ENCODE measurements around the gene SYNE2.
A peak's percentile ranks its signal among the peaks of the same experiment; 100 is the strongest.
"Not testable (repeated sequence)": the region's sequence is repeated elsewhere in the genome, so short reads cannot be mapped to it uniquely, and the experiment has no call there.

SYNE2 gene

GRCh38 chr14:64174922-64175782, 322.3 kb downstream of the SYNE2 start:
- Mint-ChIP-seq H3K9me3 (no peaks in the 10 kb centered on the region), H3K4me3 (no peak overlapping the region), H3K4me1 (peaks cover 22% of the 10 kb centered on the region), H3K27ac (peak overlapping the region in 1 of 2 donors; percentile 81), H3K27me3 (no peaks in the 10 kb centered on the region)
- DNase-seq, result no peak
- peak; percentile 52 for ATAC-seq

GRCh38 chr14:64176330-64176729, 323.5 kb downstream of the SYNE2 start:
- H3K4me1 Mint-ChIP-seq, result peaks cover 22% of the 10 kb centered on the region
- ATAC-seq (no peak), DNase-seq (no peak)
- no peaks in the 10 kb centered on the region for H3K9me3 Mint-ChIP-seq
- H3K27ac Mint-ChIP-seq, result peak overlapping the region in 1 of 2 donors; percentile 51
- peak overlapping the region in 1 of 2 donors; percentile 67 for H3K4me3 Mint-ChIP-seq
- H3K27me3 Mint-ChIP-seq, result no peaks in the 10 kb centered on the region

GRCh38 chr14:64178814-64179213, 326.0 kb downstream of the SYNE2 start:
- no peaks in the 10 kb centered on the region for H3K27me3 Mint-ChIP-seq
- H3K9me3 Mint-ChIP-seq, result no peaks in the 10 kb centered on the region
- peaks cover 22% of the 10 kb centered on the region for H3K4me1 Mint-ChIP-seq
- H3K4me3 Mint-ChIP-seq, result no peak overlapping the region
- ATAC-seq (no peak), DNase-seq (no peak)
- H3K27ac Mint-ChIP-seq, result no peak overlapping the region

GRCh38 chr14:64182908-64183307, 330.1 kb downstream of the SYNE2 start:
- ATAC-seq, H3K27me3 Mint-ChIP-seq, H3K9me3 Mint-ChIP-seq, H3K4me1 Mint-ChIP-seq, H3K4me3 Mint-ChIP-seq, DNase-seq, H3K27ac Mint-ChIP-seq: not testable (repeated sequence)

GRCh38 chr14:64184103-64184729, 331.4 kb downstream of the SYNE2 start:
- DNase-seq, result no peak
- no peaks in the 10 kb centered on the region for H3K27me3 Mint-ChIP-seq
- H3K4me3 Mint-ChIP-seq, result no peak overlapping the region
- no peaks in the 10 kb centered on the region for H3K4me1 Mint-ChIP-seq
- no peaks in the 10 kb centered on the region for H3K9me3 Mint-ChIP-seq
- ATAC-seq, result no peak
- no peak overlapping the region for H3K27ac Mint-ChIP-seq

GRCh38 chr14:64185184-64185583, 332.4 kb downstream of the SYNE2 start:
- Mint-ChIP-seq H3K9me3 (no peaks in the 10 kb centered on the region), H3K4me3 (no peak overlapping the region), H3K4me1 (no peaks in the 10 kb centered on the region), H3K27me3 (no peaks in the 10 kb centered on the region), H3K27ac (peak overlapping the region in 1 of 2 donors; percentile 74)
- DNase-seq (no peak), ATAC-seq (no peak)

- H3K27me3 Mint-ChIP-seq, result no peaks in the 10 kb centered on the region
- ATAC-seq (no peak), DNase-seq (no peak)
- H3K27ac Mint-ChIP-seq, result no peak overlapping the region
- H3K9me3 Mint-ChIP-seq, result no peaks in the 10 kb centered on the region
- H3K4me3 Mint-ChIP-seq, result no peak overlapping the region
- H3K4me1 Mint-ChIP-seq, result no peaks in the 10 kb centered on the region
Observed at GRCh38 chr14:64186231-64187129, 333.7 kb downstream of the SYNE2 start.

GRCh38 chr14:64187331-64187730, 334.5 kb downstream of the SYNE2 start:
- Mint-ChIP-seq H3K4me3 (no peak overlapping the region), H3K27me3 (no peaks in the 10 kb centered on the region), H3K9me3 (no peaks in the 10 kb centered on the region), H3K4me1 (no peaks in the 10 kb centered on the region), H3K27ac (no peak overlapping the region)
- DNase-seq (no peak), ATAC-seq (no peak)

- Mint-ChIP-seq H3K4me3 (no peak overlapping the region), H3K4me1 (peaks cover 20% of the 10 kb centered on the region)
- ATAC-seq, result no peak
Observed at GRCh38 chr14:64190974-64191502, 338.2 kb downstream of the SYNE2 start.

GRCh38 chr14:64191756-64192155, 339.0 kb downstream of the SYNE2 start:
- DNase-seq, result no peak
- Mint-ChIP-seq H3K4me3 (no peak overlapping the region), H3K27ac (no peak overlapping the region), H3K4me1 (peaks cover 26% of the 10 kb centered on the region), H3K27me3 (no peaks in the 10 kb centered on the region), H3K9me3 (no peaks in the 10 kb centered on the region)
- ATAC-seq, result no peak

More at GRCh38 chr14:64190974-64191502, 338.2 kb downstream of the SYNE2 start:
- Mint-ChIP-seq H3K27me3 (no peaks in the 10 kb centered on the region), H3K27ac (no peak overlapping the region), H3K9me3 (no peaks in the 10 kb centered on the region)
- no peak for DNase-seq

- Mint-ChIP-seq H3K27me3 (no peaks in the 10 kb centered on the region), H3K27ac (peak overlapping the region in 1 of 2 donors; percentile 19), H3K4me3 (no peak overlapping the region), H3K9me3 (no peaks in the 10 kb centered on the region), H3K4me1 (peaks cover 32% of the 10 kb centered on the region)
- ATAC-seq, result no peak
- DNase-seq, result no peak
Observed at GRCh38 chr14:64193821-64194220, 341.0 kb downstream of the SYNE2 start.

GRCh38 chr14:64194404-64194803, 341.6 kb downstream of the SYNE2 start:
- no peaks in the 10 kb centered on the region for H3K9me3 Mint-ChIP-seq
- no peak overlapping the region for H3K4me3 Mint-ChIP-seq
- peaks cover 32% of the 10 kb centered on the region for H3K4me1 Mint-ChIP-seq

GRCh38 chr14:64195199-64195598, 342.4 kb downstream of the SYNE2 start:
- ATAC-seq, result no peak
- Mint-ChIP-seq H3K4me3 (no peak overlapping the region), H3K4me1 (peaks cover 32% of the 10 kb centered on the region), H3K9me3 (no peaks in the 10 kb centered on the region), H3K27me3 (no peaks in the 10 kb centered on the region), H3K27ac (peak overlapping the region; percentile 75 to 78)
- no peak for DNase-seq

More at GRCh38 chr14:64194404-64194803, 341.6 kb downstream of the SYNE2 start:
- peak overlapping the region in 1 of 2 donors; percentile 78 for H3K27ac Mint-ChIP-seq
- no peaks in the 10 kb centered on the region for H3K27me3 Mint-ChIP-seq
- ATAC-seq, result no peak
- DNase-seq, result no peak

GRCh38 chr14:64196056-64196455, 343.3 kb downstream of the SYNE2 start:
- no peaks in the 10 kb centered on the region for H3K27me3 Mint-ChIP-seq
- no peak overlapping the region for H3K4me3 Mint-ChIP-seq
- no peak for ATAC-seq
- DNase-seq, result no peak
- H3K9me3 Mint-ChIP-seq, result no peaks in the 10 kb centered on the region
- no peak overlapping the region for H3K27ac Mint-ChIP-seq
- peaks cover 32% of the 10 kb centered on the region for H3K4me1 Mint-ChIP-seq

GRCh38 chr14:64196814-64197411, 344.1 kb downstream of the SYNE2 start:
- Mint-ChIP-seq H3K4me3 (peak overlapping the region; percentile 45 to 69), H3K27me3 (no peaks in the 10 kb centered on the region), H3K27ac (peak overlapping the region in 1 of 2 donors; percentile 90), H3K9me3 (no peaks in the 10 kb centered on the region), H3K4me1 (peaks cover 32% of the 10 kb centered on the region)
- ATAC-seq (peak; percentile 55), DNase-seq (no peak)

Data from stimulated activated naive CD8-positive, alpha-beta T cell treated with anti-CD3 and anti-CD28 coated beads, Interleukin-15, amount 100 ng/mL, for 72 hours (primary cell).